ENCODE measurements around the gene GBX1. TPM values are rescaled to one million over a fixed set of nuclear protein-coding genes. Genes with fewer than 3 reads are reported as not detected.

Gene GBX1
- total and polyA plus RNA-seq, 4 donors, result not detected

DNA sequence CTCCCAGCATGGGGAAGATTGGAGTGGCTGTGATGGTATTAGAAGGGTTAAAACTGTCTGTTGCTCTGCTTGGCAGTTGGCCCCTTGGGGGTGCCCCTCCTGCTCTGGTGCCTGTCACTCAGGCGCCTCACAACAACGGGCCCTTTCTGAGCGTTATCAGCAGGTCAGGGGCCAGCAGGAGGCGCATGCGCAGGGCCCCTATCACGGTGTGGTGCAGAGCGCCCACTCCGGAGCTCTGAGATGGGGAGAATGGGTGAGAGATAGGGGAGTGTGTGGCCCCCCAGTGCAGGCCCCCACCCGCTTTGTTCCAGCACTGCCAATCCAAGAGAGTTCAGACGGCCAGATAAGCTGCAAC is 24.8 kb downstream of the GBX1 start:
- H3K4me3 ChIP-seq, result no peak overlapping the region
- H3K27me3 ChIP-seq (ENCODE audit: control insufficient read depth in 3 of 3, insufficient read depth in 3 of 3, low read length in 2 of 3), result no peaks in the 10 kb centered on the region
- TF ChIP-seq, protein P1, sequence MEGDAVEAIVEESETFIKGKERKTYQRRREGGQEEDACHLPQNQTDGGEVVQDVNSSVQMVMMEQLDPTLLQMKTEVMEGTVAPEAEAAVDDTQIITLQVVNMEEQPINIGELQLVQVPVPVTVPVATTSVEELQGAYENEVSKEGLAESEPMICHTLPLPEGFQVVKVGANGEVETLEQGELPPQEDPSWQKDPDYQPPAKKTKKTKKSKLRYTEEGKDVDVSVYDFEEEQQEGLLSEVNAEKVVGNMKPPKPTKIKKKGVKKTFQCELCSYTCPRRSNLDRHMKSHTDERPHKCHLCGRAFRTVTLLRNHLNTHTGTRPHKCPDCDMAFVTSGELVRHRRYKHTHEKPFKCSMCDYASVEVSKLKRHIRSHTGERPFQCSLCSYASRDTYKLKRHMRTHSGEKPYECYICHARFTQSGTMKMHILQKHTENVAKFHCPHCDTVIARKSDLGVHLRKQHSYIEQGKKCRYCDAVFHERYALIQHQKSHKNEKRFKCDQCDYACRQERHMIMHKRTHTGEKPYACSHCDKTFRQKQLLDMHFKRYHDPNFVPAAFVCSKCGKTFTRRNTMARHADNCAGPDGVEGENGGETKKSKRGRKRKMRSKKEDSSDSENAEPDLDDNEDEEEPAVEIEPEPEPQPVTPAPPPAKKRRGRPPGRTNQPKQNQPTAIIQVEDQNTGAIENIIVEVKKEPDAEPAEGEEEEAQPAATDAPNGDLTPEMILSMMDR (IDR thresholded peaks at IDR 0.05; ENCODE audit: control extremely low read depth, extremely low read depth), result no peak
- peaks cover 0 to 7% (median 0%) of the 10 kb centered on the region in 5 donors for H3K4me1 ChIP-seq (ENCODE audit: control insufficient read depth in 5 of 5, insufficient read depth in 5 of 5, low read length in 5 of 5)
- no peak overlapping the region for H3K9ac ChIP-seq (ENCODE audit: insufficient read depth in 1 of 2, low read length in 2 of 2)
- peak in 2 of 3 donors; percentile 49 to 59 for DNase-seq
- H3K36me3 ChIP-seq (ENCODE audit: control insufficient read depth in 4 of 4, insufficient read depth in 4 of 4, low read length in 4 of 4), result peaks cover 5 to 56% (median 25%) of the 10 kb centered on the region in 4 donors
- H3K27ac ChIP-seq (ENCODE audit: low read depth in 1 of 2, low read length in 1 of 2), result no peak overlapping the region
- 81 to 89% methylated on average over 10 of the region's 10 CpGs for WGBS, 2 donors
- H3K9me3 ChIP-seq (ENCODE audit: control insufficient read depth in 4 of 4, insufficient read depth in 3 of 4, low read length in 3 of 4), result no peaks in the 10 kb centered on the region
- no peak for ATAC-seq (ENCODE audit: insufficient read depth, low FRiP score)

DNA sequence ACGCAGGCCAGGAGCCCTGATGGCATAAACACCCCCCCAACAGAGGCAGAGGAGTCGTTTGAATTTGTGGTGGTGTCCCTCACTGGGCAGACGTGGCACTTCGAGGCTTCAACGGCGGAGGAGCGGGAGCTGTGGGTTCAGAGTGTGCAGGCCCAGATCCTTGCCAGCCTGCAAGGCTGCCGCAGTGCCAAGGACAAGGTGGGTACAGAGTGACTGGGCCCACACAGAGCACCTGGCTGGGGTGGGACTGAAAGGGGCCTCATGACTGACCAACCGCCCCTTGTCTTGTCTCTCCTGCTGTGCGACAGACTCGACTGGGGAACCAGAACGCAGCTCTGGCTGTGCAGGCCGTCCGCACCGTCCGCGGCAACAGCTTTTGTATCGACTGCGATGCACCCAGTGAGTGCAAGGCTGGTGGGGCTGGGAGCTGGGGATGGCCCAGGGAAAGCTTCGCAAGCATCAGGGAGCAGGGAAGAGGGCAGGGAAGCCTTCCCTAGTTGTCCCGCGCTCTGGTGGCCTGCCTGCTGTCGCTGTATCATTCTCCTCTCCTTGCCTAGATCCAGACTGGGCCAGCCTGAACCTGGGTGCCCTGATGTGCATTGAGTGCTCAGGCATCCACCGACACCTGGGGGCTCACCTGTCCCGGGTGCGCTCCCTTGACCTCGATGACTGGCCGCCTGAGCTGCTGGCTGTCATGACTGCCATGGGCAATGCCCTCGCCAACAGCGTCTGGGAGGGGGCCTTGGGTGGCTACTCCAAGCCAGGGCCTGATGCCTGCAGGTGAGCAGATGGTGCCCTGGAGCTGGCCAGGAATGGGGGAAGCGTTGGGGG is 25.4 kb downstream of the GBX1 start:
- TF ChIP-seq, protein P1 (IDR thresholded peaks at IDR 0.05; ENCODE audit: control extremely low read depth, extremely low read depth), result no peak
- H3K36me3 ChIP-seq (ENCODE audit: control insufficient read depth in 4 of 4, insufficient read depth in 4 of 4, low read length in 4 of 4), result peaks cover 5 to 60% (median 25%) of the 10 kb centered on the region in 4 donors
- H3K27me3 ChIP-seq (ENCODE audit: control insufficient read depth in 3 of 3, insufficient read depth in 3 of 3, low read length in 2 of 3), result no peaks in the 10 kb centered on the region
- peaks cover 0 to 7% (median 0%) of the 10 kb centered on the region in 5 donors for H3K4me1 ChIP-seq (ENCODE audit: control insufficient read depth in 5 of 5, insufficient read depth in 5 of 5, low read length in 5 of 5)
- no peak overlapping the region for H3K27ac ChIP-seq (ENCODE audit: low read depth in 1 of 2, low read length in 1 of 2)
- no peak overlapping the region for H3K4me3 ChIP-seq
- H3K9me3 ChIP-seq (ENCODE audit: control insufficient read depth in 4 of 4, insufficient read depth in 3 of 4, low read length in 3 of 4), result no peaks in the 10 kb centered on the region
- DNase-seq (peak in 1 of 3 donors; percentile 13), ATAC-seq (ENCODE audit: insufficient read depth, low FRiP score) (no peak)
- H3K9ac ChIP-seq (ENCODE audit: insufficient read depth in 1 of 2, low read length in 2 of 2), result no peak overlapping the region
- 91 to 93% methylated on average over 29 to 31 of the region's 31 CpGs for WGBS, 2 donors

DNA sequence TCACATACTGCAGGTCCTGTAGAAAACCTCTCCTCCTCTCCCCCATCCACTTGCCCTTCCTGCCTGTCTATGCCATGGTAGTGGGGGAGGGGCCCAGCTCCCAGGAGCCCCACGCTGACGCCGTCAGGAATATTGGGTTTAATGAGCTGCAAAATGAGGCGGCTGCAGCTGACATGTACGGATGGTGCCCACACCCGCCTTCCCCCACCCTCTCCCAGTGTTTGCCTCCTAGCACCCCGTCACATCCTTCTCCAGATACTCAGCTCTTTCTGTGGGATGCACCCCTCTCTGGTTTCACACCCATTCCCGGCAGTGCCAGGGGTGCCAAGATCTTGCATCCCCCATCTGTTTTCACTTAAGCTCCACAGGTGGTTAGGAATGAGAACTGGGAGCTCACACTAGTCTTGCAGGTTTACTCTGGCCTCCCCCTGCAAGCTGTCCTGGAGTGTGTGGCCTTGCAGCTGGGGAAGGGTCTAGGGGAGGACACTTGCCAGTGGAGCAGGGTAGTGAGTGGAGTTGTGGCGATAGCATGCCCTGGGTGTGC is 26.1 kb downstream of the GBX1 start:
- Histone ChIP-seq H3K4me1 (ENCODE audit: control insufficient read depth in 5 of 5, insufficient read depth in 5 of 5, low read length in 5 of 5) (peaks cover 0 to 7% (median 0%) of the 10 kb centered on the region in 5 donors), H3K9me3 (ENCODE audit: control insufficient read depth in 4 of 4, insufficient read depth in 3 of 4, low read length in 3 of 4) (no peaks in the 10 kb centered on the region), H3K27ac (ENCODE audit: low read depth in 1 of 2, low read length in 1 of 2) (no peak overlapping the region), H3K4me3 (no peak overlapping the region), H3K36me3 (ENCODE audit: control insufficient read depth in 4 of 4, insufficient read depth in 4 of 4, low read length in 4 of 4) (peaks cover 5 to 65% (median 27%) of the 10 kb centered on the region in 4 donors), H3K27me3 (ENCODE audit: control insufficient read depth in 3 of 3, insufficient read depth in 3 of 3, low read length in 2 of 3) (no peaks in the 10 kb centered on the region), H3K9ac (ENCODE audit: insufficient read depth in 1 of 2, low read length in 2 of 2) (no peak overlapping the region)
- WGBS, 2 donors, result 88 to 93% methylated on average over 9 of the region's 9 CpGs
- TF ChIP-seq, protein P1 (IDR thresholded peaks at IDR 0.05; ENCODE audit: control extremely low read depth, extremely low read depth), result no peak
- DNase-seq (no peak), ATAC-seq (ENCODE audit: insufficient read depth, low FRiP score) (no peak)
